ENCODE results near the gene ABCA1.

DNA sequence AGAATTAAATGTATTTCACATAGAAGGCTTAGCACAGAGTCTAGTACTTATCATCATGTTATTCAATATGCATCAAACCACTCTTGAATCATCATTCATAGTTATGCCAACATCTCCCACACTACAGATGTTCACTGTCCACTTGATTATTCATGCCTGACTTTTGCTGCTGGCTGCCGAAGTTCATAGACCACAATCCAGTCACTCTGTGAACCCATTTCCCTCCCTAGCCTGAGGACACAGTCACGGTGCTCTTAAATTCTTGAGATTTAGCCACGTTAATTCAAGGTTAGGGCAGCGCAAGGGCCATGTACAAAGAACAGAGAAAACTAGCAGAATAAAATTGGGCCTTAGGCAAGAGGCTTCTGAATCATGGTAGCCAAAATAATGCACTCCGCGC, 32.4 kb downstream of the ABCA1 start:
- TF ChIP-seq, protein P1, sequence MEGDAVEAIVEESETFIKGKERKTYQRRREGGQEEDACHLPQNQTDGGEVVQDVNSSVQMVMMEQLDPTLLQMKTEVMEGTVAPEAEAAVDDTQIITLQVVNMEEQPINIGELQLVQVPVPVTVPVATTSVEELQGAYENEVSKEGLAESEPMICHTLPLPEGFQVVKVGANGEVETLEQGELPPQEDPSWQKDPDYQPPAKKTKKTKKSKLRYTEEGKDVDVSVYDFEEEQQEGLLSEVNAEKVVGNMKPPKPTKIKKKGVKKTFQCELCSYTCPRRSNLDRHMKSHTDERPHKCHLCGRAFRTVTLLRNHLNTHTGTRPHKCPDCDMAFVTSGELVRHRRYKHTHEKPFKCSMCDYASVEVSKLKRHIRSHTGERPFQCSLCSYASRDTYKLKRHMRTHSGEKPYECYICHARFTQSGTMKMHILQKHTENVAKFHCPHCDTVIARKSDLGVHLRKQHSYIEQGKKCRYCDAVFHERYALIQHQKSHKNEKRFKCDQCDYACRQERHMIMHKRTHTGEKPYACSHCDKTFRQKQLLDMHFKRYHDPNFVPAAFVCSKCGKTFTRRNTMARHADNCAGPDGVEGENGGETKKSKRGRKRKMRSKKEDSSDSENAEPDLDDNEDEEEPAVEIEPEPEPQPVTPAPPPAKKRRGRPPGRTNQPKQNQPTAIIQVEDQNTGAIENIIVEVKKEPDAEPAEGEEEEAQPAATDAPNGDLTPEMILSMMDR (IDR thresholded peaks at IDR 0.05; ENCODE audit: low read depth, low read length): no peak
- no peak for TF ChIP-seq EZH2phosphoT487 (IDR thresholded peaks at IDR 0.05; ENCODE audit: low read depth)

Measured in OCI-LY3 (cell line).